KMS-11 (cell line): ENCODE results near the gene ADAMTSL4.

Source experiments
- H2AFZ ChIP-seq: fragments of 200-600 bp; sonication (generic); 2 replicates; pipeline ENCODE4 v1.6.1; 2016; ENCODE audit warnings: antibody characterized with exemption, mixed run types, low read depth
- H3K27ac ChIP-seq: fragments of 200-600 bp; sonication (generic); 2 replicates; pipeline ENCODE4 v1.6.1; 2016; ENCODE audit warnings: mild to moderate bottlenecking, mixed run types
- H3K27me3 ChIP-seq: fragments of 200-600 bp; sonication (generic); 2 replicates; pipeline ENCODE4 v1.6.1; 2017; ENCODE audit warnings: mild to moderate bottlenecking, low read depth, mixed run types, moderate library complexity; ENCODE audit not compliant: insufficient read depth
- H3K36me3 ChIP-seq: fragments of 200-600 bp; sonication (generic); 2 replicates; pipeline ENCODE4 v1.6.1; 2017; ENCODE audit warnings: mild to moderate bottlenecking, mixed run types; ENCODE audit not compliant: insufficient read depth
- H3K4me1 ChIP-seq: fragments of 200-600 bp; sonication (generic); 2 replicates; pipeline ENCODE4 v1.6.1; 2016; ENCODE audit warnings: mild to moderate bottlenecking, low read depth, mixed run types; ENCODE audit not compliant: poor library complexity, severe bottlenecking
- H3K4me2 ChIP-seq: fragments of 200-600 bp; sonication (generic); 2 replicates; pipeline ENCODE4 v1.7.0; 2016; ENCODE audit warnings: mild to moderate bottlenecking, mixed run types
- H3K4me3 ChIP-seq: fragments of 200-600 bp; sonication (generic); IDR thresholded peaks from 2 replicates; pipeline ENCODE4 v1.6.1; 2017; ENCODE audit warnings: low read depth, low read length, mixed read lengths; ENCODE audit not compliant: insufficient read depth
- H3K79me2 ChIP-seq: fragments of 200-600 bp; sonication (generic); 2 replicates; pipeline ENCODE4 v1.6.1; 2016; ENCODE audit warnings: low read depth, mixed run types; ENCODE audit not compliant: insufficient read depth
- H3K9ac ChIP-seq: fragments of 200-600 bp; sonication (generic); 2 replicates; pipeline ENCODE4 v1.6.1; 2016; ENCODE audit warnings: mild to moderate bottlenecking, mixed run types
- H4K20me1 ChIP-seq: fragments of 200-600 bp; sonication (generic); 2 replicates; pipeline ENCODE4 v1.6.1; 2016; ENCODE audit warnings: mild to moderate bottlenecking, mixed run types; ENCODE audit not compliant: insufficient read depth
- TF ChIP-seq, protein P1 (sequence below): fragments of 200-600 bp; sonication (generic); conservative IDR thresholded peaks from 2 replicates; pipeline ENCODE4 v1.6.1; 2017; ENCODE audit warnings: low read depth, mild to moderate bottlenecking, antibody characterized with exemption, low read length, moderate library complexity, mixed read lengths

The ADAMTSL4 gene

GRCh38 chr1:150511551-150511950 lies 37.7 kb upstream of the ADAMTSL4 start:
- no peaks in the 10 kb centered on the region for H4K20me1 ChIP-seq
- TF ChIP-seq, protein P1, sequence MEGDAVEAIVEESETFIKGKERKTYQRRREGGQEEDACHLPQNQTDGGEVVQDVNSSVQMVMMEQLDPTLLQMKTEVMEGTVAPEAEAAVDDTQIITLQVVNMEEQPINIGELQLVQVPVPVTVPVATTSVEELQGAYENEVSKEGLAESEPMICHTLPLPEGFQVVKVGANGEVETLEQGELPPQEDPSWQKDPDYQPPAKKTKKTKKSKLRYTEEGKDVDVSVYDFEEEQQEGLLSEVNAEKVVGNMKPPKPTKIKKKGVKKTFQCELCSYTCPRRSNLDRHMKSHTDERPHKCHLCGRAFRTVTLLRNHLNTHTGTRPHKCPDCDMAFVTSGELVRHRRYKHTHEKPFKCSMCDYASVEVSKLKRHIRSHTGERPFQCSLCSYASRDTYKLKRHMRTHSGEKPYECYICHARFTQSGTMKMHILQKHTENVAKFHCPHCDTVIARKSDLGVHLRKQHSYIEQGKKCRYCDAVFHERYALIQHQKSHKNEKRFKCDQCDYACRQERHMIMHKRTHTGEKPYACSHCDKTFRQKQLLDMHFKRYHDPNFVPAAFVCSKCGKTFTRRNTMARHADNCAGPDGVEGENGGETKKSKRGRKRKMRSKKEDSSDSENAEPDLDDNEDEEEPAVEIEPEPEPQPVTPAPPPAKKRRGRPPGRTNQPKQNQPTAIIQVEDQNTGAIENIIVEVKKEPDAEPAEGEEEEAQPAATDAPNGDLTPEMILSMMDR = no peak
- H3K36me3 ChIP-seq = no peaks in the 10 kb centered on the region; the same call in 1 of the 2 replicates
- no peaks in the 10 kb centered on the region for H3K79me2 ChIP-seq
- no peak overlapping the region for H2AFZ ChIP-seq
- no peak overlapping the region for H3K4me3 ChIP-seq
- no peak overlapping the region for H3K27ac ChIP-seq
- H3K4me2 ChIP-seq = no peak overlapping the region
- no peak overlapping the region for H3K9ac ChIP-seq
- no peaks in the 10 kb centered on the region for H3K27me3 ChIP-seq
- peaks cover 12% of the 10 kb centered on the region for H3K4me1 ChIP-seq

GRCh38 chr1:150511985-150512660 lies 37.1 kb upstream of the ADAMTSL4 start:
- Histone ChIP-seq H3K9ac (no peak overlapping the region), H3K4me2 (no peak overlapping the region), H3K36me3 (no peaks in the 10 kb centered on the region; the same call in 1 of the 2 replicates), H2AFZ (no peak overlapping the region), H3K27me3 (0 out of 2 replicates have a peak, but pooled peaks cover 2% of the 10 kb centered on the region), H3K4me1 (peaks cover 13% of the 10 kb centered on the region), H4K20me1 (no peaks in the 10 kb centered on the region), H3K27ac (no peak overlapping the region), H3K4me3 (no peak overlapping the region), H3K79me2 (no peaks in the 10 kb centered on the region)
- TF ChIP-seq, protein P1 = no peak

- 0 out of 2 replicates have a peak, but pooled peaks cover 2% of the 10 kb centered on the region for H3K27me3 ChIP-seq
- H3K4me3 ChIP-seq = no peak overlapping the region
- no peak overlapping the region for H3K27ac ChIP-seq
- no peak overlapping the region for H2AFZ ChIP-seq
- no peaks in the 10 kb centered on the region for H4K20me1 ChIP-seq
- no peaks in the 10 kb centered on the region for H3K79me2 ChIP-seq
- no peaks in the 10 kb centered on the region for H3K36me3 ChIP-seq
- no peak overlapping the region for H3K9ac ChIP-seq
- H3K4me2 ChIP-seq = no peak overlapping the region
- peaks cover 13% of the 10 kb centered on the region for H3K4me1 ChIP-seq
- TF ChIP-seq, protein P1 = no peak
These were observed 36.4 kb upstream of the ADAMTSL4 start for GRCh38 chr1:150512846-150513245.

- Histone ChIP-seq H3K9ac (no peak overlapping the region), H2AFZ (no peak overlapping the region)
These were observed 35.8 kb upstream of the ADAMTSL4 start for GRCh38 chr1:150513351-150513791.

More at GRCh38 chr1:150513351-150513791, 35.8 kb upstream of the ADAMTSL4 start:
- H3K79me2 ChIP-seq = no peaks in the 10 kb centered on the region
- TF ChIP-seq, protein P1 = no peak
- H4K20me1 ChIP-seq = no peaks in the 10 kb centered on the region
- H3K36me3 ChIP-seq = no peaks in the 10 kb centered on the region
- 0 out of 2 replicates have a peak, but pooled peaks cover 2% of the 10 kb centered on the region for H3K27me3 ChIP-seq
- H3K4me2 ChIP-seq = no peak overlapping the region
- H3K4me3 ChIP-seq = no peak overlapping the region
- H3K4me1 ChIP-seq = peaks cover 13% of the 10 kb centered on the region
- no peak overlapping the region for H3K27ac ChIP-seq
